ENCODE measurements around the gene TMEM217. TPM values are rescaled to one million over a fixed set of nuclear protein-coding genes. Genes with fewer than 3 reads are reported as not detected.

Gene TMEM217
- total and polyA plus RNA-seq, 2 experiments from 2014 or later = 1.3 to 4.5 TPM

DNA sequence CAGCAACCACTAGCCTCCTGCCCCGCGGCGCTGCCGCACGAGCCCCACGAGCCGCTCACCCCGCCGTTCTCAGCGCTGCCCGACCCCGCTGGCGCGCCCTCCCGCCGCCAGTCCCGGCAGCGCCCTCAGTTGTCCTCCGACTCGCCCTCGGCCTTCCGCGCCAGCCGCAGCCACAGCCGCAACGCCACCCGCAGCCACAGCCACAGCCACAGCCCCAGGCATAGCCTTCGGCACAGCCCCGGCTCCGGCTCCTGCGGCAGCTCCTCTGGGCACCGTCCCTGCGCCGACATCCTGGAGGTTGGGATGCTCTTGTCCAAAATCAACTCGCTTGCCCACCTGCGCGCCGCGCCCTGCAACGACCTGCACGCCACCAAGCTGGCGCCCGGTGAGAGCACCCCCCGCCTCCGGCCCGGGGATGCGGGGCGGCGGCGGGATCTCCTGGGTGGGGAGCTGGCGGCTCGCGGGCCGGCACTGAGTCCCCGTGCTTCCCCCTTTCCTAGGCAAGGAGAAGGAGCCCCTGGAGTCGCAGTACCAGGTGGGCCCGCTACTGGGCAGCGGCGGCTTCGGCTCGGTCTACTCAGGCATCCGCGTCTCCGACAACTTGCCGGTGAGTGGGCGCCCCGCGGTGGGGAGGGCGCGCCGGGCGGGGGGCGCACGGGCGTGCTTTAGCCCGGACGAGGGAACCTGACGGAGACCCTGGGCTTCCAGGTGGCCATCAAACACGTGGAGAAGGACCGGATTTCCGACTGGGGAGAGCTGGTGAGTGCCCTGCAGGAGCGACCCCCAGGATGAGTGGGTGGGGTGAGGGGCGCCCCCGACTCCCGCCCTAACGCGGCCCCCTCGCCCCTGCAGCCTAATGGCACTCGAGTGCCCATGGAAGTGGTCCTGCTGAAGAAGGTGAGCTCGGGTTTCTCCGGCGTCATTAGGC lies 87.4 kb downstream of the TMEM217 start:
- Histone ChIP-seq H3K4me3 (peak overlapping the region; percentile 99), H3K4me1 (ENCODE audit: low read depth) (peaks cover 4% of the 10 kb centered on the region), H3K27me3 (no peaks in the 10 kb centered on the region), H3K27ac (peak overlapping the region; percentile 85), H3K9me3 (ENCODE audit: low read depth) (no peaks in the 10 kb centered on the region), H3K36me3 (peaks cover 21% of the 10 kb centered on the region)
- TF ChIP-seq CTCF (IDR thresholded peaks at IDR 0.05; ENCODE audit: low read depth, low read length) = peak; percentile 17
- peak; percentile 60 to 73 for DNase-seq (ENCODE audit: low read depth in 1 of 2, low spot score in 1 of 2)

DNA sequence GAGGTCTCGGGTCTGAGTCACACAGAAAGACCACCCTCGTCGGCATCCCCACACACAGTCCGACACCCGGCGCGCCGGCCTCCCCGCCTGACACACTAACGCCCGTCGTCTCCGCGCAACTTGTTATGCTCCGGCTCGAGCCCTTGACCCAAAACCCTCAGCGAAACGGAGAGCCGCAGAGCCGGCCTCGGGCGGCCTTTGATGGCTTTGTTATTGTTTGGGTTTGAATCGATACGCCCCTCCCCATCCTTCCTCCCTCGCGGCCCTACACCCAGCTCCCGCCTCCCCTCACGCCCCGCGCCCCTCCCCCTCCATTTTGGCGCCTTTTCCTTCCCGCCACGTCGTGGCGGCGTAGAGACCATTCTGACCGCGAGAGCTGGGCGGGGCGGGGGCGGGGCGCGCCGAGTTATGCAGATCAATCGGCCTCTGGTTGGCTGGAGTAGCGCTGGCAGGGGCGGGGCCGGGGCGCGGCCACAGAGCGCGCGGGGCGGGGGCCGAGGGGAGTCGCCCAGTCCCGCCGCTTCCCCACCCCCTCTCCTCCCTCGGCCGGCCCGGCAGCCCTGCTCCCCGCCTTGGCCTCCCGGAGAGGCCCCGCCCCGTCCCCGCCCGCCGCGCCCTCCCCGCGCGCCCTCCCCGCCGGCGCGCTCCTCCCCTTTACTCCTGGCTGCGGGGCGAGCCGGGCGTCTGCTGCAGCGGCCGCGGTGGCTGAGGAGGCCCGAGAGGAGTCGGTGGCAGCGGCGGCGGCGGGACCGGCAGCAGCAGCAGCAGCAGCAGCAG lies 88.3 kb downstream of the TMEM217 start, which contains the start of gene PIM1:
TSS of gene PIM1 (plus strand) at position 657 of the 777 bp plus-strand sequence. CDS start 424 bp downstream, outside the sequence.
- H3K9me3 ChIP-seq (ENCODE audit: low read depth) = no peaks in the 10 kb centered on the region
- H3K4me3 ChIP-seq = peak within 1 kb of the TSS; percentile 99
- peaks cover 17% of the 10 kb centered on the region for H3K36me3 ChIP-seq
- H3K27me3 ChIP-seq = no peaks in the 10 kb centered on the region
- peak within 1 kb of the TSS; percentile 85 for H3K27ac ChIP-seq
- no peak for TF ChIP-seq CTCF (IDR thresholded peaks at IDR 0.05; ENCODE audit: low read depth, low read length)
- peaks cover 4% of the 10 kb centered on the region for H3K4me1 ChIP-seq (ENCODE audit: low read depth)
- peak; percentile 99 for DNase-seq (ENCODE audit: low read depth in 1 of 2, low spot score in 1 of 2)

- Histone ChIP-seq H3K27me3 (no peaks in the 10 kb centered on the region), H3K27ac (peak overlapping the region; percentile 71), H3K4me1 (ENCODE audit: low read depth) (peaks cover 4% of the 10 kb centered on the region), H3K9me3 (ENCODE audit: low read depth) (no peaks in the 10 kb centered on the region), H3K4me3 (peak overlapping the region; percentile 40), H3K36me3 (peaks cover 12% of the 10 kb centered on the region)
- DNase-seq (ENCODE audit: low read depth in 1 of 2, low spot score in 1 of 2) = peak in 1 of 2 donors; percentile 40
- no peak for TF ChIP-seq CTCF (IDR thresholded peaks at IDR 0.05; ENCODE audit: low read depth, low read length)
Observed at GRCh38 chr6:37168811-37169495, 89.0 kb downstream of the TMEM217 start.

DNA sequence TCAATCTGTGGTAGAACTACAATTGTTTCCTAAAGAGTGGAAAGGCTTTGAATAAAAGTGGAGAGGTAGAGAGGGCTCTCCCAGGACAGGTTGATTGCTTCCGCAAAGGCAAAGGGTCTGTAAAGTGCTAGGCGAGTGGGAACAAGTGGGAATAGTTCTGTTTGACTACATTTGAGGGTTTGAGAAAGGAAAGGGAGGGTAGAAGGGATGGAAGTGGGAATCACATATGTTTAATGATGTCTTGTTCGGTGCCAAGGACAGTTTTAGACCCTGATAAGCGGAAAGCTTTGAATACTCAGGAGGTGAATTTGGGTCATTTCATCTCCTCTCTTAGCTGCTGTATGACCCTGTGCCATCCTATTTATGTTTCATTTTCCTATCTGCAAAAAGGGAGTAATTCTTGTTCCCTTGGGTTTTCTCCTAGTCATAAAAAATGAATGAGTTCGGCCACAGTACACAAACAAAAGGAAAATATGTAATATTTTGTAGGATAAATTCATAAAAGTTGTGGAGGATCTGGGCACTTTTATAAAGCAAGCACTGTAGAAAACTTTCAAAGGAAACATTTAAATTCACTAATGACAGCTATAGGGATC lies 89.7 kb downstream of the TMEM217 start:
- Histone ChIP-seq H3K4me3 (no peak overlapping the region), H3K9me3 (ENCODE audit: low read depth) (no peaks in the 10 kb centered on the region), H3K36me3 (peaks cover 5% of the 10 kb centered on the region), H3K27ac (no peak overlapping the region), H3K27me3 (no peaks in the 10 kb centered on the region), H3K4me1 (ENCODE audit: low read depth) (peaks cover 4% of the 10 kb centered on the region)
- DNase-seq (ENCODE audit: low read depth in 1 of 2, low spot score in 1 of 2) = no peak
- TF ChIP-seq CTCF (IDR thresholded peaks at IDR 0.05; ENCODE audit: low read depth, low read length) = no peak

- no peaks in the 10 kb centered on the region for H3K4me1 ChIP-seq (ENCODE audit: low read depth)
- H3K36me3 ChIP-seq = no peaks in the 10 kb centered on the region
- H3K9me3 ChIP-seq (ENCODE audit: low read depth) = no peaks in the 10 kb centered on the region
- H3K27me3 ChIP-seq = no peaks in the 10 kb centered on the region
- H3K27ac ChIP-seq = no peak overlapping the region
- no peak overlapping the region for H3K4me3 ChIP-seq
- TF ChIP-seq CTCF (IDR thresholded peaks at IDR 0.05; ENCODE audit: low read depth, low read length) = no peak
- DNase-seq (ENCODE audit: low read depth in 1 of 2, low spot score in 1 of 2) = no peak
Observed at GRCh38 chr6:37162740-37163139, 95.2 kb downstream of the TMEM217 start.
